HUDEP-2 (cell line): ENCODE measurements around the gene RNASEH2C.
A peak's percentile ranks its signal among the peaks of the same experiment; 100 is the strongest.
"Not testable (repeated sequence)": the region's sequence is repeated elsewhere in the genome, so short reads cannot be mapped to it uniquely, and the experiment has no call there.

ENCODE experiments used
- DNase-seq, 76 experiments: peaks; one replicate each; lab custom pipeline; 2025; ENCODE audit not compliant: unreplicated experiment in 76 of 76; lab: John Stamatoyannopoulos, UW

The RNASEH2C gene

GRCh38 chr11:65718531-65718930 lies 2.1 kb downstream of the RNASEH2C start:
- no peak for DNase-seq

- DNase-seq, result no peak
Measured at GRCh38 chr11:65717906-65718305, 2.7 kb downstream of the RNASEH2C start.

GRCh38 chr11:65716774-65717405 lies 3.7 kb downstream of the RNASEH2C start:
- DNase-seq, result no peak

GRCh38 chr11:65716302-65716701 lies 4.3 kb downstream of the RNASEH2C start:
- DNase-seq, result no peak

- no peak for DNase-seq
Measured at GRCh38 chr11:65714433-65714832, 6.2 kb downstream of the RNASEH2C start.

- no peak for DNase-seq
Measured at GRCh38 chr11:65713212-65713969, 7.2 kb downstream of the RNASEH2C start.

GRCh38 chr11:65712633-65713076 lies 7.9 kb downstream of the RNASEH2C start:
- no peak for DNase-seq

- peak; percentile 62 to 100 (median 96) for DNase-seq
Measured at GRCh38 chr11:65711785-65712632, 8.6 kb downstream of the RNASEH2C start, which contains the start of gene KAT5. Gene KAT5, plus strand, starts transcription at chr11:65712252. Its CDS starts 16 bp downstream, at chr11:65712268.

GRCh38 chr11:65710421-65710820 lies 10.2 kb downstream of the RNASEH2C start:
- DNase-seq, result no peak

GRCh38 chr11:65709661-65710060 lies 10.9 kb downstream of the RNASEH2C start:
- DNase-seq, result peak in 1 of 76 experiments; percentile 16

- DNase-seq, result no peak
Measured at GRCh38 chr11:65708451-65708850, 12.1 kb downstream of the RNASEH2C start.

- not testable (repeated sequence) for DNase-seq
Measured at GRCh38 chr11:65707002-65707401, 13.6 kb downstream of the RNASEH2C start.

- peak in 51 of 76 experiments; percentile 6 to 70 (median 50) for DNase-seq
Measured at GRCh38 chr11:65706303-65706763, 14.3 kb downstream of the RNASEH2C start.

- DNase-seq, result no peak
Measured at GRCh38 chr11:65703846-65704245, 16.8 kb downstream of the RNASEH2C start.

- no peak for DNase-seq
Measured at GRCh38 chr11:65701686-65702085, 18.9 kb downstream of the RNASEH2C start.

GRCh38 chr11:65700399-65700798 lies 20.2 kb downstream of the RNASEH2C start:
- peak in 2 of 76 experiments; percentile 17 to 26 for DNase-seq

- DNase-seq, result no peak
Measured at GRCh38 chr11:65699306-65699705, 21.3 kb downstream of the RNASEH2C start.

- no peak for DNase-seq
Measured at GRCh38 chr11:65698205-65698604, 22.4 kb downstream of the RNASEH2C start.

GRCh38 chr11:65696802-65697552 lies 23.6 kb downstream of the RNASEH2C start:
- no peak for DNase-seq
